Measurements from ENCODE around the gene KCTD16. TPM values are rescaled to one million over a fixed set of nuclear protein-coding genes. Genes with fewer than 3 reads are reported as not detected.

The KCTD16 gene
- total RNA-seq, 4 donors from 2014 or later = under 0.01 to 1.7 (median 0.18) TPM

DNA sequence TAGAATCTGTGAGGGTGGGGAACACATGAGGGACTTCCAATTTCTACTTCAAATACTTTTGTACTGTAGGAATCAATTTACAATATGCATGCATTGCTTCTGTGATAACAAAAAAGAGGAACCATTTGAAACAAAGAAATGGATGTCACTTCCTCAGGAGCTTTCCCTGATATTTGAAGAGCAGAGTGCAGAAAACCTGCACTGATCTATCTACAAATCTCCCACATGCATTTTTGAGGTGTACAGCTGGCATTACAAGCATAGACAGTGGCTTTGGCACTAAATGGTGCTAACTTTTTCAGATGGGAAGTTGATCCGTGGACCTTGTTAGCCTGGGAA, 27.9 kb upstream of the KCTD16 start:
- H3K4me3 ChIP-seq = no peak overlapping the region
- H3K9me3 ChIP-seq = no peaks in the 10 kb centered on the region
- H3K4me1 ChIP-seq = no peaks in the 10 kb centered on the region
- no peaks in the 10 kb centered on the region for H3K36me3 ChIP-seq
- DNase-seq = no peak
- H3K27ac ChIP-seq = no peak overlapping the region
- no peaks in the 10 kb centered on the region for H3K27me3 ChIP-seq
- TF ChIP-seq, protein P1, sequence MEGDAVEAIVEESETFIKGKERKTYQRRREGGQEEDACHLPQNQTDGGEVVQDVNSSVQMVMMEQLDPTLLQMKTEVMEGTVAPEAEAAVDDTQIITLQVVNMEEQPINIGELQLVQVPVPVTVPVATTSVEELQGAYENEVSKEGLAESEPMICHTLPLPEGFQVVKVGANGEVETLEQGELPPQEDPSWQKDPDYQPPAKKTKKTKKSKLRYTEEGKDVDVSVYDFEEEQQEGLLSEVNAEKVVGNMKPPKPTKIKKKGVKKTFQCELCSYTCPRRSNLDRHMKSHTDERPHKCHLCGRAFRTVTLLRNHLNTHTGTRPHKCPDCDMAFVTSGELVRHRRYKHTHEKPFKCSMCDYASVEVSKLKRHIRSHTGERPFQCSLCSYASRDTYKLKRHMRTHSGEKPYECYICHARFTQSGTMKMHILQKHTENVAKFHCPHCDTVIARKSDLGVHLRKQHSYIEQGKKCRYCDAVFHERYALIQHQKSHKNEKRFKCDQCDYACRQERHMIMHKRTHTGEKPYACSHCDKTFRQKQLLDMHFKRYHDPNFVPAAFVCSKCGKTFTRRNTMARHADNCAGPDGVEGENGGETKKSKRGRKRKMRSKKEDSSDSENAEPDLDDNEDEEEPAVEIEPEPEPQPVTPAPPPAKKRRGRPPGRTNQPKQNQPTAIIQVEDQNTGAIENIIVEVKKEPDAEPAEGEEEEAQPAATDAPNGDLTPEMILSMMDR (IDR thresholded peaks at IDR 0.05) = no peak
- TF ChIP-seq POLR2A (IDR thresholded peaks at IDR 0.05) = no peak

DNA sequence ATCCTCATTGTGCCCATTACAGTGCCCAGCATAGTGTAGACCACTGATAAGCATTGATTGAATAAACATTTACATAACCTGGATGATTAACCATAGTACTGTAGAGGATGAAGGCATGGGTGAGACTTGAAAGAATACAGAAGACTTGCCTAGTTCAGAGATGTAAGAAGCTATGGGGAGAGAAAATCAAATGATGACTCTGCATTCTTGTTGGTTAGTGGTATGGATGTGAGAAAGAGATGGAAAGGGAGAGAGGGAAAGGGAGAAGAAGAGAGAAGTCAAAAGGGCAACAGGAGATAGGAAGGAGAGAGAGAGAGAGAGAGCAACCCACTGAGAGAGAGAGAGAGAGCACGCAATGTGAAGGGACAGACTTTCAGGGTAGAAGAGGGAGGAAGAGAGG, 27.0 kb upstream of the KCTD16 start:
- Histone ChIP-seq H3K9me3 (no peaks in the 10 kb centered on the region), H3K4me1 (no peaks in the 10 kb centered on the region), H3K4me3 (no peak overlapping the region), H3K27ac (no peak overlapping the region), H3K27me3 (no peaks in the 10 kb centered on the region), H3K36me3 (no peaks in the 10 kb centered on the region)
- TF ChIP-seq POLR2A (IDR thresholded peaks at IDR 0.05) = no peak
- TF ChIP-seq, protein P1 (IDR thresholded peaks at IDR 0.05) = no peak
- no peak for DNase-seq

DNA sequence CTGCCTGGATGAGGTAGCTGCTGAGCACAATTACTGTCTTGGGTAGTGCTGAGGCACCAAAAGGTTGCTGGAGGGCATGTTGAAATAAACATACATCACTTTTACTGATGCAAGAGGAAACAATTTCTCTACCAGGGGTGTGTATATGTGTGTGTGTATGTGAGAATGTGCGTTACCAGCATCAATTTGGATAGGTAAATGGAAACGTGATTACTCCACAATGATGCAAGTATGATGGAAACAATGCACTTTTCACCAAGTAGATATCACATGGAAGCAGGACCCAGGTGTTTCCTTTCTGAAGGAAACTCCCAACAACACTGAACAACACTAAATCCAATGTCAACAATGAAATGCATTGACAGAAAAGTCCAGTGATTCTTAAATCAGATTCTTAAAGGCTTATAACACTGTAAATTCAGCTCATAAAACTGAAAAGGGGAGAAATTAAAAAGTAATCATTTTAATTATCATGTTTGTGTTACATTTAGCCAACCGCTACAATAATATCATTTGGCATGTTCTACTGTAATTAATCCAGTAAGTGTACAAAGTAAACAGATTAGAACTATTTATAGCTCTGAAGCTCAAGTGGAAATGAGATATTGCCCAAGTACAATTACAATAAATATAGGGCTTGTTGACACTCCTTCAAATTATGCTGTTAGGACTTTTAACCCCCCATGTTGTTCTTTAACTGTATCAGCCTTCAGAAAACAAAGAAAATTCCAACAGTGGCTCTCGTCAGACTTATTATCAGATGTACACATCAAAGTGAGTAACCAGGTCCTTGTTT, 25.5 kb upstream of the KCTD16 start:
- Histone ChIP-seq H3K27ac (peak overlapping the region in 1 of 4 donors; percentile 12), H3K9me3 (no peaks in the 10 kb centered on the region), H3K27me3 (no peaks in the 10 kb centered on the region), H3K36me3 (no peaks in the 10 kb centered on the region), H3K4me1 (no peaks in the 10 kb centered on the region), H3K4me3 (no peak overlapping the region)
- no peak for DNase-seq
- TF ChIP-seq POLR2A (IDR thresholded peaks at IDR 0.05) = no peak
- TF ChIP-seq, protein P1 (IDR thresholded peaks at IDR 0.05) = no peak

DNA sequence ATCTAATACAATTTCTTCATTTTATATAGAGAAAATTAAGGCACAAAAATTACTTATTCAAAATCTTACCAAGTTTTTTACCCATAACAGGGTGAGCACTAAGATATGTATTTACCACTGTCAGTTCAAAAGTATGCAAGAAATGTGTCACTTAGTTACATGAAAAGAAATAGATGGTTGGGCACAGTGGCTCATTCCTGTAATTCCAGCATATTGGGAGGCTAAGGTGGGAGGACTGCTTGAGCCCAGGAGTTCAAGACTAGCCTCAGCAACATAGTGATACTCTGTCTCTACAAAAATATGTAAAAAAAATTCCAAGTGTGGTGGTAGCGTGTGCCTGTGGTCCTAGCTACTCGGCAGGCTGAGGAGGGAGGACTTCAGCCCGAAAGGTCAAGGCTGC, 19.6 kb upstream of the KCTD16 start:
- Histone ChIP-seq H3K4me1 (no peaks in the 10 kb centered on the region), H3K27ac (no peak overlapping the region)

DNA sequence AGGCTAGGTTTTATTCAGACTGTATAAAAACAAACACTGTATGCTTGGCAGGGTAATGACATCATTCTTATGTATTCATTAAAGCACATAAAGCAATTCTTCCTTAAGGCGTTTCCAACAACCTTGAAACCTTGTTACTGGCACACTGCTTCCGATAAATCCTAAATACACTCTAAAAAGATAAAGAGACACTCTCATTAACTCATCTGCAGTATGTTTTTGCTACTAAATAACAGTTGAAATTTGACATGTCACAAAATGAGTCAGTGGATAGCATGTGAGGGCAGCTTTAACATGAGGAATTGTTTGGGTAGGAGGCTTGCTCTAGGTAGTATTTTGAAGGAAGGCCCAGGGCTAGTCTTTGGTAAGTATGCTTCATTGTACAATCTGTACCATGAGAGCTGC, 13.9 kb upstream of the KCTD16 start:
- Histone ChIP-seq H3K27ac (peak overlapping the region in 1 of 4 donors; percentile 45), H3K4me1 (no peaks in the 10 kb centered on the region), H3K27me3 (no peaks in the 10 kb centered on the region), H3K9me3 (no peaks in the 10 kb centered on the region), H3K36me3 (peaks cover 0 to 32% (median 0%) of the 10 kb centered on the region in 3 donors), H3K4me3 (no peak overlapping the region)
- DNase-seq = no peak
- TF ChIP-seq, protein P1 (IDR thresholded peaks at IDR 0.05) = no peak

More for the DNA sequence above, 19.6 kb upstream of the KCTD16 start:
- Histone ChIP-seq H3K36me3 (no peaks in the 10 kb centered on the region), H3K9me3 (no peaks in the 10 kb centered on the region), H3K27me3 (no peaks in the 10 kb centered on the region), H3K4me3 (no peak overlapping the region)
- DNase-seq = no peak
- TF ChIP-seq, protein P1 (IDR thresholded peaks at IDR 0.05) = no peak
- TF ChIP-seq POLR2A (IDR thresholded peaks at IDR 0.05) = no peak

Measured in Peyer's patch (tissue), 4 donors.